Suprapubic skin (tissue), 4 donors: ENCODE results near the gene CDK12.

Experiments
- CTCF ChIP-seq, 2 donors: fragments of 200-600 bp in 1 of 2; fragments of 450-650 bp in 1 of 2; sonication (generic) in 1 of 2; IDR thresholded peaks; one replicate each; pipeline ENCODE4 v1.5.1; 2016 to 2019; ENCODE audit warnings: antibody characterized with exemption in 2 of 2, mild to moderate bottlenecking in 1 of 2, moderate library complexity in 1 of 2
- EP300 ChIP-seq: sonication (generic); formaldehyde crosslinking; IDR thresholded peaks from one replicate; pipeline ENCODE4 v1.6.1; 2017; ENCODE audit warnings: antibody characterized with exemption
- POLR2A ChIP-seq, 2 donors: fragments of 450-650 bp; IDR thresholded peaks; one replicate each; pipeline ENCODE4 v1.6.1; 2017; ENCODE audit warnings: antibody characterized with exemption in 2 of 2, mild to moderate bottlenecking in 2 of 2, moderate library complexity in 2 of 2
- POLR2AphosphoS5 ChIP-seq, 3 donors: sonication (generic); formaldehyde crosslinking; IDR thresholded peaks; one replicate each; pipeline ENCODE4 v1.6.1; 2017; ENCODE audit warnings: antibody characterized with exemption in 3 of 3

DNA sequence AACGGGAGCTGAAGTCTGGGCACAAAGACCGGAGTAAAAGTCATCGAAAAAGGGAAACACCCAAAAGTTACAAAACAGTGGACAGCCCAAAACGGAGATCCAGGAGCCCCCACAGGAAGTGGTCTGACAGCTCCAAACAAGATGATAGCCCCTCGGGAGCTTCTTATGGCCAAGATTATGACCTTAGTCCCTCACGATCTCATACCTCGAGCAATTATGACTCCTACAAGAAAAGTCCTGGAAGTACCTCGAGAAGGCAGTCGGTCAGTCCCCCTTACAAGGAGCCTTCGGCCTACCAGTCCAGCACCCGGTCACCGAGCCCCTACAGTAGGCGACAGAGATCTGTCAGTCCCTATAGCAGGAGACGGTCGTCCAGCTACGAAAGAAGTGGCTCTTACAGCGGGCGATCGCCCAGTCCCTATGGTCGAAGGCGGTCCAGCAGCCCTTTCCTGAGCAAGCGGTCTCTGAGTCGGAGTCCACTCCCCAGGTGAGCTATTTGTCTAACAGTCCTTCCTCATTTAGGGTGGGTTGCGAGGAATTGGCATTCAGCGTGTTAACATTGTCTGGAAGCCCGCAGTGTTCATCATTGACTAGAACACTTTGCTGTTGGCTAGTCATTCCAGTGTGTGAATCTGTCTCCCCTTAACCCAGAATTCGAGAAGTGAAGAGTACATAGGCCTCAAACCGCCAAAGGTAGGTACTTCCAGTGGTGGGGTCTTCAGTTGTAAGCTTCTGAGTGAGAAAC is 1.5 kb downstream of the CDK12 start:
- no peak for TF ChIP-seq CTCF (IDR thresholded peaks at IDR 0.05)
- no peak for TF ChIP-seq POLR2A (IDR thresholded peaks at IDR 0.05)
- TF ChIP-seq POLR2AphosphoS5 (IDR thresholded peaks at IDR 0.05) = no peak
- no peak for TF ChIP-seq EP300
